ENCODE data around the gene TIGD1. TPM values are rescaled to one million over a fixed set of nuclear protein-coding genes. Genes with fewer than 3 reads are reported as not detected.
A peak's percentile ranks its signal among the peaks of the same experiment; 100 is the strongest.

Gene TIGD1
- 10 to 100 TPM; 15.6 to 20.4 (median 16.9) TPM for total RNA-seq
- total RNA-seq (2013): 20.1 TPM
- total RNA-seq: 17.4 to 54.6 (median 27.6) reads per million in 29 experiments

DNA sequence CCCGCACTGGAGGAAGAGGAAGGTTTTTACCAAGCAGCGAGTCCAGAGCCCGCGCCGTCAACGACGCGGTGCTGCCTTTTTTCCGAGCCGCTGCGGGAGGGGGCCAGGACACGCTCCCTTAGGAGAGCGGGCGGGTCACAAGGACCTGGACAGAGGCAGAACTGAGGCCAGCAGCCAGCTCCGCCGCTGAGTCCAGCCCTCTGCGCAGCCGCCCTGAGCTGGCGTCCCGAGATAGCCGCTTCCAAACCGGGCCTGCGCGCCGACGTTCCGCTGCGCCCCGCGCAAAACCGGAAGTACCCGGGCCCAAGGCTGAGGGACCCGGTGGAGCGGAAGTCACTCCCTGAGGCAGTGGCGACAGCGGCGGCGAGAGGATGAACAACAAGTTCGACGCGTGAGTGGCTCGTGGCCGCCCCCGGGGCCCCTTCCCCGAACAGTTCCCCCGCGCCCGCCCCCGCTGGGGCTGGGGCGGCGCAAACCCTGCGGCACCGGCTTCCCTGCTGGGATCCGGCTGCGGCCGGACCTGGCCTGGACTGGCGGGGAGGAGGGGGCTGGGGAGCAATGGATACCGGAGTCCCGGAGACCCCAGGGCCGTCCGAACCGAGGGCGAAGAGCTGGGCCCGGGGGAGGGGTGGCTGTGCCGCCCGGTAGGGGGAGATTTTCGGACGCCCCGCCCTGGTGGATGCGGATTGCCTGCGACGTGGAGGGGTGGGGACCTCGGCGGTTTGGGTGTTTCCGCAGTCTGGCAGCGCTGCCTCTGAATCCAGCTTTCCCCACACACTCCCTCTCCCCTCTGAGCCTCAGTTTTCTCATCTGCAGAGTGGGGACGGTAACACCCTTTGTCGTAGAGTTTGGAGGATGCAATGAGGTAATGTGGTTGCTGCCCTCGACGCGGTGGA, at the start of gene TIGD1, which contains the start of gene EIF4E2:
TSS of gene TIGD1 (minus strand) at position 204 of the 896 bp plus-strand sequence. CDS start 675 bp downstream, outside the sequence.
TSS of gene EIF4E2 (plus strand) at position 336 of the 896 bp plus-strand sequence. CDS start at position 372, 36 bp downstream.
- no peaks in the 10 kb centered on the region for H3K27me3 ChIP-seq (replicated peaks in 1 of 2; ENCODE audit: control insufficient read depth in 2 of 2, extremely low read depth in 1 of 2, insufficient read depth in 2 of 2, low read length in 1 of 2)
- peak within 1 kb of the TSS; percentile 90 to 98 for H3K4me3 ChIP-seq (ENCODE audit: control insufficient read depth in 1 of 2, extremely low read depth in 1 of 2, low read length in 1 of 2)
- DNase-seq (peak; percentile 82 to 93 (median 89)), ATAC-seq (replicated peaks in 1 of 4) (peak; percentile 90 to 92 (median 90))
- H3K9me3 Mint-ChIP-seq: peaks cover 0 to 4% (median 4%) of the 10 kb centered on the region in 3 donors
- POLR2A ChIA-PET: interaction anchor here in 1 of 2 donors (0.5 kb wide), 1 partner anchor 576 kb away, joined by 3 read pairs; no protein-coding TSS in a partner anchor
- no peaks in the 10 kb centered on the region for H3K27me3 Mint-ChIP-seq
- peaks cover 33% of the 10 kb centered on the region for H3K36me3 Mint-ChIP-seq
- peak within 1 kb of the TSS; percentile 99 to 100 for H3K27ac Mint-ChIP-seq
- H3K4me3 Mint-ChIP-seq: peak within 1 kb of the TSS; percentile 98 to 100 (median 99)
- no peaks in the 10 kb centered on the region for H3K9me3 ChIP-seq
- peaks cover 2 to 9% of the 10 kb centered on the region in 2 donors for H3K36me3 ChIP-seq (ENCODE audit: control insufficient read depth in 2 of 2, extremely low read depth in 1 of 2, insufficient read depth in 1 of 2, low read length in 1 of 2)
- H3K27ac ChIP-seq (ENCODE audit: low read length): peak within 1 kb of the TSS; percentile 92
- H3K4me1 Mint-ChIP-seq: peaks cover 84 to 89% (median 86%) of the 10 kb centered on the region in 3 donors
- under 1% methylated on average over 57 of the region's 81 CpGs for WGBS (ENCODE audit: insufficient coverage)
- peaks cover 8 to 43% of the 10 kb centered on the region in 2 experiments for H3K4me1 ChIP-seq (ENCODE audit: control insufficient read depth in 1 of 2, extremely low read depth in 1 of 2, insufficient read depth in 2 of 2, low read length in 2 of 2)
- CTCF ChIA-PET: no interaction called here

DNA sequence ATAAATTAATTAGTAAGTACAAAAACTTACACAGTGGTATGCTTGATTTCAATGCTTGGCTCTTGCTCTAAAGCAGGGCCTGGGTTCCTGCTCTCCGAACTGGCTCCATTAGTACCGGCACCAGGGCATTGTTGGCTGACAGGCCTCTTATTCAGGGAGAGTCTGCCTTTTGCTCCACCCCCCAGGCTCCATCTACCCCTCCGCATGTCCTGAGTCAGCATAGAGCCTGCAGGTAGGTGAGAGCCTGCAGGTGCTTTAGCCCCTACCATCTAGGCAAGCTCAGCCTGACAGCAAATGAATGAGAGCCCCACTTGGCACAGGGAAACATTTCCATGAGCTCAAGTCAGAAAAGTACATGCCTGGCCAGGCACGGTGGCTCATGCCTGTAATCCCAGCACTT, 47.9 kb upstream of the TIGD1 start:
- DNase-seq: no peak
- Mint-ChIP-seq H3K9me3 (peaks cover 0 to 5% (median 3%) of the 10 kb centered on the region in 3 donors), H3K4me1 (no peaks in the 10 kb centered on the region), H3K27ac (no peak overlapping the region), H3K27me3 (no peaks in the 10 kb centered on the region), H3K4me3 (no peak overlapping the region), H3K36me3 (no peaks in the 10 kb centered on the region)
- H3K4me1 ChIP-seq (ENCODE audit: control insufficient read depth in 1 of 2, extremely low read depth in 1 of 2, insufficient read depth in 2 of 2, low read length in 2 of 2): no peaks in the 10 kb centered on the region
- ChIA-PET CTCF (no interaction called here), POLR2A (no interaction called here)
- no peaks in the 10 kb centered on the region for H3K36me3 ChIP-seq (ENCODE audit: control insufficient read depth in 2 of 2, extremely low read depth in 1 of 2, insufficient read depth in 1 of 2, low read length in 1 of 2)
- H3K9me3 ChIP-seq: no peaks in the 10 kb centered on the region
- no peak overlapping the region for H3K27ac ChIP-seq (ENCODE audit: low read length)
- 94% methylated on average over 4 of the region's 4 CpGs for WGBS (ENCODE audit: insufficient coverage)
- no peak overlapping the region for H3K4me3 ChIP-seq (ENCODE audit: control insufficient read depth in 1 of 2, extremely low read depth in 1 of 2, low read length in 1 of 2)
- no peak for ATAC-seq (replicated peaks in 1 of 4)
- H3K27me3 ChIP-seq (replicated peaks in 1 of 2; ENCODE audit: control insufficient read depth in 2 of 2, extremely low read depth in 1 of 2, insufficient read depth in 2 of 2, low read length in 1 of 2): peaks cover 0 to 5% of the 10 kb centered on the region in 2 experiments

DNA sequence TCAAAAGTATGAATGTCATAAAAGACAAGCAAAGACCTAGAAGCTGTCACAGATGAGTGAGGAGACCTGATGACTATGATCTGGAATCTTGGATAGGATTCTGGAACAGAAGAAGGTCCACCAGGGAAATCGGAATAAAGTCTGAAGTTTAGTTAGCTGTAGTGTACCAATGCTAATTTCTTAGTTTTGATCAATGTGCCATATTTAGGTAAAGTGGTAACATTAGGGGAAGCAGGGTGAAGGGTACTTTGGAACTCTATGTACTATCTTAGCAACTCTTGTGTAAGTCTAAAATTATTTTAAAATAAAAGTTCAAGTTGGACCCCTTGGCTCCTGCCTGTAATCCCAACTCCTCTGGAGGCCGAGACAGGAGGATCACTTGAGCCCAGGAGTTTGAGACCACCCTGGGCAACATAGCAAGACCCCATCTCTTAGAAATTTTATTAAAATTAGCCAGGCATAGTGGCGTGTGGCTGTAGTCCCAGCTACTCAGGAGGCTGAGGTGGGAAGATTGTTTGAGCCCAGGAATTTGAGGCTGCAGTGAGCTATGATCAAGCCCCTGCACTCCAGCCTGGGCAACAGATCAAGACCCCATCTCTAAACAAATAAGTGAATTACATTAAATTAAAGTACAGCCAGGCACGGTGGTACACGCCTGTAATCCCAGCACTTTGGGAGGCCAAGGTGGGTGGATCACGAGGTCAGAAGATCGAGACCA, 47.2 kb upstream of the TIGD1 start:
- no peak for ATAC-seq (replicated peaks in 1 of 4)
- H3K27ac Mint-ChIP-seq: no peak overlapping the region
- WGBS (ENCODE audit: insufficient coverage): 100% methylated on average over 3 of the region's 7 CpGs
- ChIA-PET CTCF (interaction anchor here (0.6 kb wide), 2 partner anchors 10 kb away, joined by 3 read pairs; no protein-coding TSS in a partner anchor), POLR2A (no interaction called here)
- no peak overlapping the region for H3K4me3 Mint-ChIP-seq
- H3K27me3 ChIP-seq (replicated peaks in 1 of 2; ENCODE audit: control insufficient read depth in 2 of 2, extremely low read depth in 1 of 2, insufficient read depth in 2 of 2, low read length in 1 of 2): peaks cover 0 to 2% of the 10 kb centered on the region in 2 experiments
- H3K9me3 Mint-ChIP-seq: peaks cover 0 to 5% (median 3%) of the 10 kb centered on the region in 3 donors
- H3K36me3 Mint-ChIP-seq: no peaks in the 10 kb centered on the region
- DNase-seq: no peak
- no peaks in the 10 kb centered on the region for H3K9me3 ChIP-seq
- no peak overlapping the region for H3K27ac ChIP-seq (ENCODE audit: low read length)
- no peaks in the 10 kb centered on the region for H3K4me1 Mint-ChIP-seq
- H3K4me3 ChIP-seq (ENCODE audit: control insufficient read depth in 1 of 2, extremely low read depth in 1 of 2, low read length in 1 of 2): no peak overlapping the region
- H3K27me3 Mint-ChIP-seq: no peaks in the 10 kb centered on the region
- no peaks in the 10 kb centered on the region for H3K36me3 ChIP-seq (ENCODE audit: control insufficient read depth in 2 of 2, extremely low read depth in 1 of 2, insufficient read depth in 1 of 2, low read length in 1 of 2)
- no peaks in the 10 kb centered on the region for H3K4me1 ChIP-seq (ENCODE audit: control insufficient read depth in 1 of 2, extremely low read depth in 1 of 2, insufficient read depth in 2 of 2, low read length in 2 of 2)

DNA sequence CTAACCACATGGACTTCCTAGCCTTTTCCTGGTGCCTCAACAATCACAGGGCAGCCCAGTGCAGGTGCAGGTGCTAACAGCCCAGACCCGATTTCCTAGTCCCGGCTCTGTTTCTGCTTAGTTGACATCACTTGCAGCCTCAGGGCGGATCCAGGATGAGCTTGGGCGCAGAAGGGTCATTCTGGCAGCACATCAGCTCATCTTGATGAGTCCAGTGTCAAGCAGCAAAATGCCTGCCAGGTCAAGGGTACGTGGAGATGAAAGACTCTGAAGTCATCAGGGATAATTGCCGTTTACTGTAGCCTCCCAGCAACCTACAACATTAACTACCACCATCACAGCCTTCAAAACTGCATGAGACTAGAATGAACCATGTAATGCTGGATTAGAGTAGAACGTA, 43.6 kb upstream of the TIGD1 start:
- ChIA-PET CTCF (no interaction called here), POLR2A (no interaction called here)
- no peak overlapping the region for H3K27ac Mint-ChIP-seq
- H3K9me3 ChIP-seq: no peaks in the 10 kb centered on the region
- H3K36me3 ChIP-seq (ENCODE audit: control insufficient read depth in 2 of 2, extremely low read depth in 1 of 2, insufficient read depth in 1 of 2, low read length in 1 of 2): no peaks in the 10 kb centered on the region
- DNase-seq: no peak
- H3K9me3 Mint-ChIP-seq: peaks cover 0 to 5% (median 3%) of the 10 kb centered on the region in 3 donors
- no peaks in the 10 kb centered on the region for H3K36me3 Mint-ChIP-seq
- H3K4me3 ChIP-seq (ENCODE audit: control insufficient read depth in 1 of 2, extremely low read depth in 1 of 2, low read length in 1 of 2): no peak overlapping the region
- WGBS (ENCODE audit: insufficient coverage): 72% methylated on average over 4 of the region's 7 CpGs
- no peak for ATAC-seq (replicated peaks in 1 of 4)
- H3K4me1 Mint-ChIP-seq: no peaks in the 10 kb centered on the region
- H3K27me3 Mint-ChIP-seq: no peaks in the 10 kb centered on the region
- no peaks in the 10 kb centered on the region for H3K27me3 ChIP-seq (replicated peaks in 1 of 2; ENCODE audit: control insufficient read depth in 2 of 2, extremely low read depth in 1 of 2, insufficient read depth in 2 of 2, low read length in 1 of 2)
- H3K4me1 ChIP-seq (ENCODE audit: control insufficient read depth in 1 of 2, extremely low read depth in 1 of 2, insufficient read depth in 2 of 2, low read length in 2 of 2): no peaks in the 10 kb centered on the region
- H3K4me3 Mint-ChIP-seq: no peak overlapping the region
- H3K27ac ChIP-seq (ENCODE audit: low read length): no peak overlapping the region

DNA sequence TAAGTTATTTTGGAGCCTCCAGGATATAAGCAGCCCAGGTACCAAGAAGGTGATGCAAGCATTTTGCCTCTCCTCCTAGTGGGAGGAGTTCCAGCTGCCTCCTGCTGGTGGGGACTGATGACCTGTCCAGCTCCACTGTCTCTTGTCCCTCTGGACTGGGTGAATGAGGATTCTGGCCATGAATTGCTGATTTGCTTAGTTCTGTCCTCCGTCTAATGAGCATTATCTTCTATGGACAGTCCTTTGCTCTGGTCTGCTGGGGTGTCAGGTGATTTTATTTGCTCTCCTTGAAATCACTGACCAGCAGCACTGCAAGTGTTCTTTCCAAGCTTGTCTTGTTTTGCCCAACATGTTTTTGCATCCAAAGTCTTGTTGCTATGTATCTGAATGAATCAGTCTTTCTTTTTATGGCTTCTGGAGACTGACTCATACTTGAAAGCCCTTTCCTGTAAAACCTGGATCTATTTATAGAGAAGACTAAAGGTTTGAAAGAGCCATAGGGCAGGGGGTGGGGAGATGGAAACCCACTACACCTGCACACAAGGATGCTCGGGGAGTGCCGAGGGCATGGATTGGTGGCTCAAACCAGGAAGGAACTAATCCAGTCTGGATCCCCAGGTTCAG, 42.5 kb upstream of the TIGD1 start:
- Mint-ChIP-seq H3K4me1 (no peaks in the 10 kb centered on the region), H3K4me3 (no peak overlapping the region)
- POLR2A ChIA-PET: no interaction called here

More for the DNA sequence above, 42.5 kb upstream of the TIGD1 start:
- Histone ChIP-seq H3K27me3 (replicated peaks in 1 of 2; ENCODE audit: control insufficient read depth in 2 of 2, extremely low read depth in 1 of 2, insufficient read depth in 2 of 2, low read length in 1 of 2) (no peaks in the 10 kb centered on the region), H3K9me3 (no peaks in the 10 kb centered on the region), H3K4me3 (ENCODE audit: control insufficient read depth in 1 of 2, extremely low read depth in 1 of 2, low read length in 1 of 2) (no peak overlapping the region), H3K36me3 (ENCODE audit: control insufficient read depth in 2 of 2, extremely low read depth in 1 of 2, insufficient read depth in 1 of 2, low read length in 1 of 2) (no peaks in the 10 kb centered on the region), H3K4me1 (ENCODE audit: control insufficient read depth in 1 of 2, extremely low read depth in 1 of 2, insufficient read depth in 2 of 2, low read length in 2 of 2) (no peaks in the 10 kb centered on the region), H3K27ac (ENCODE audit: low read length) (no peak overlapping the region)
- WGBS (ENCODE audit: insufficient coverage): 100% methylated on average over 2 of the region's 3 CpGs
- no peak for DNase-seq
- Mint-ChIP-seq H3K9me3 (peaks cover 0 to 5% (median 3%) of the 10 kb centered on the region in 3 donors), H3K36me3 (no peaks in the 10 kb centered on the region), H3K27me3 (no peaks in the 10 kb centered on the region), H3K27ac (no peak overlapping the region)
- no peak for ATAC-seq (replicated peaks in 1 of 4)
- CTCF ChIA-PET: interaction anchor here in 1 of 2 donors (0.5 kb wide), 1 partner anchor 17 kb away, joined by 3 read pairs; no protein-coding TSS in a partner anchor
